SH-SY5Y (cell line): ENCODE data around the gene EFEMP2.

Experiments used
- GATA2 ChIP-seq: IDR thresholded peaks from 2 replicates; pipeline ENCODE4 v1.6.1; 2011; ENCODE audit warnings: mild to moderate bottlenecking, low read depth, low read length
- GATA3 ChIP-seq: IDR thresholded peaks from 2 replicates; pipeline ENCODE4 v1.6.1; 2011; ENCODE audit warnings: low read depth, mild to moderate bottlenecking, low read length, moderate library complexity

EFEMP2 gene

GRCh38 chr11:65912845-65913244 is 40.2 kb upstream of the EFEMP2 start:
- TF ChIP-seq GATA3 (no peak), GATA2 (no peak)

GRCh38 chr11:65911682-65912568 is 39.3 kb upstream of the EFEMP2 start:
- no peak for TF ChIP-seq GATA3
- no peak for TF ChIP-seq GATA2

DNA sequence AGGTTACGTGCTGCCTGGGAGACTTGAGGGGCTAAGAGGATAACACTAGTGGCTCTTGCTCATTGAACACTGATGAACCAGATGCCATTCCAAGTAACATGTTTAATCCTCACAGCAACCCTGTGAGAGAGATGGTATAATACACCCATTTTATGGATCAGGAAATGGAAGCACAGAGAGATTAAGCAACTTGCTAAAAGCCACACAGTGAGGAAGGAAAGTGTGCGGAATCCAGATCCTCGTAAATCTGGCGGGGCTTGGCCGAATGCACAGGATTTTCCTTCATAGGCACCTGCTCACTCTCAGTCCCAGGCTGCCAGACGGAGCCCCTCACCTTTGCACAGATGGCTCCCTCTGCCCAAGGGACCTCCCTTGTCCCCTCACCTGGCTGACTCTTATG is 35.3 kb upstream of the EFEMP2 start:
- TF ChIP-seq GATA2 (no peak), GATA3 (no peak)

DNA sequence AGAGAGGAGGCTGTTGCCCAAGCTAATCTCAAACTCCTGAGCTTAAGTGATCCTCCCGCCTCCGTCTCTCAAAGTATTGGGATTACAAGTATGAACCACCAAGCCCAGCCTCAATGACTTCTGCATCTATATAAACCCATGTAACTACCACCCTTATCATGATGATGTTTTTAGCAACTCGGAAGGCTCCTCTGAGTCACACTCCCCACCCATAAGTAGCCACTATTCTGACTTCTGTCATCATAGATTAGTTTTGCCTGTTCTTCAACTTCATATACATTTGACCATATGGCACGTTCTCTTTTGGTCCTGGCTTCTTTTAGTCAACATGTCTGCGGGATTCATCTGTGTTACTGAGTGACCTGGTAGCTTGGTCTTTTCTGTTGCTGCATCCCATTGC is 34.0 kb upstream of the EFEMP2 start:
- no peak for TF ChIP-seq GATA2
- no peak for TF ChIP-seq GATA3

- TF ChIP-seq GATA3 (no peak), GATA2 (no peak)
Measured at GRCh38 chr11:65903715-65904114, 31.1 kb upstream of the EFEMP2 start.

DNA sequence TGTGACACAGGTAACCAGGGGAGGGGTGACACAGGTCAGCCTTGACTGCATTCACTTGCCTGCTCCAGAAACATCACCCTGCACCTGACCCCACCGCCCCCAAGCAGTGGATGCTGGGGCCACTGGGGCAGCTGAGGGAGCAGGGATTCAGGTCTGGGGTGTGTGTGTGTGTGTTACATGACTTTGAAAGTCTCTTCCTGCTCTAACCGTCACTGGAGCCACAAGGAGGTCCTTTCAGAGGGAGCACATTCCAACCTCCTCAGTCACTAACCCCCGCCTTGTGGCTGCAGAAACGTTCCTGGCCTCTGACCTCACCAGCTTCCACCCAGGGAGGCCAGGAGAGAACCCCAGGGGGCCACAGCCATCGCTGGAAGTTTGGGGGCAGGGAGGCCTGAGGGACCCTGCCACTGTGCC is 30.5 kb upstream of the EFEMP2 start:
- TF ChIP-seq GATA3 (no peak), GATA2 (no peak)

DNA sequence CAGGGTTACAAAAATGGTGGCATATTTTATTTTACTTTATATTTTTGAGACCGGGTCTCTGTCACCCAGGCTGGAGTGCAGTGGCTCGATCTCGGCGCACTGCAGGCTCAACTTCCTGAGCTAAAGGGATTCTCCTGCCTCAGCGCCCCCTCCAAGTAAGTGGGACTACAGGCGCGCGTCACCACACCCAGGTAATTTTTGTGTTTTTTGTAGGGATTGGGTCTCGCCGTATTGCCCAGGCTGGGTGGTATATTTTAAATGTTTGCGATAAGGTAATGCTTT is 28.2 kb upstream of the EFEMP2 start:
- TF ChIP-seq GATA3, result no peak
- no peak for TF ChIP-seq GATA2

- TF ChIP-seq GATA2 (no peak), GATA3 (no peak)
Measured at GRCh38 chr11:65900125-65900898, 27.7 kb upstream of the EFEMP2 start, which contains the start of gene FOSL1. FOSL1 (minus strand) TSS chr11:65900388; CDS start chr11:65900339, 49 bp downstream.

- no peak for TF ChIP-seq GATA2
- TF ChIP-seq GATA3, result no peak
Measured at GRCh38 chr11:65899356-65900124, 26.9 kb upstream of the EFEMP2 start.

DNA sequence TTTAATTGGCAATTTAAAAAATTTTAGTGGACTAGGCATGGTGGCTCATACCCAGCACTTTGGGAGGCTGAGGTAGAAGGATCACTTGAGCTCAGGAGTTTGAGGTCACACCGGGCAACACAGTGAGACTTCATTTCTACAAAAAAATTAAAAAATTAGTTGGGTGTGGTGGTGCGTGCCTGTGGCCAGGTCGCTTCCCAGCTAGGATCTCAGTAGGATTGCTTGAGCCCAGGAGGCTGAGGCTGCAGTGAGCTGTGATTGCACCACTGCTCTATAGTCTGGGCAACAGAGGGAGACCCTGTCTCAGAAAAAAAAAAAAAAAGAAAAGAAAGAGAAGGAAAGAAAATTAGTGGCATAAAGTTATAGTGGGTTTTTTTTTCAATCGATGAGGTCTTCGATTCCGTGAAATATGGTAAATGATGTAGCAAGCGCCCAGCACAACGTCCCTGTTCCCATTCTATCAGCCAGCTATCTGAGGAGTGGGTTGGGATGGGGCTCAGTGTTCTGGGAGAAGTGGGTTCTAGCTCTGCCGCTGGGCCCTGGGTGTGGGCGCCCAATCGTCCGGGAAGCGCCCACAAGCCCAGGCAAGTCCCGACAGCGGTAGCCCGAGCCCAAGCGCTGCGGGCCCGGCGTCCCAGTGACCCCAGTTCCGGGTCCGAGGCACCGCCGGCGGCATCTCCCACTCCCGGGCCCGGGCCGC is 26.2 kb upstream of the EFEMP2 start:
- TF ChIP-seq GATA2 (no peak), GATA3 (no peak)

DNA sequence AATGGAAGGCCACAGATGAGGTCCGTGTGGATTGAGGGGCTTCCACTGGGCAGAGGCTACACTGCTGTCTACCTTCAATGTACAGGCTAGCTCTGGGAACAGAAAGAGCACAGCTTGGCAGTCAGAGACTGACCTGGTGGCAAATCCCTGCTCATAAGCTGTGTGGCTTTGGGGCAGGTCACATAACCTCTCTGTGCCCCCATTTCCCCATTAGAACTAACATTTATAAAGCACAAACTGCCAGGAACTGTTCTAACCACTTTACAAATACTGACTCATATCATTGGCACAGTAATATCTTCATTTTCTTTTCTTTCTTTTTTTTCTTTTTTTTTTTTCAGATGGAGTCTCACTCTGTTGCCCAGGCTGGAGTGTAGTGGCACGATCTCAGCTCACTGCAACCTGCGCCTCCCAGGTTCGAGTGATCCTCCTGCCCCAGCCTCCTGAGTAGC is 24.4 kb upstream of the EFEMP2 start:
- TF ChIP-seq GATA3 (no peak), GATA2 (no peak)

- TF ChIP-seq GATA2 (no peak), GATA3 (no peak)
Measured at GRCh38 chr11:65896034-65896999, 23.7 kb upstream of the EFEMP2 start.
